HG02870 (cell line): Measurements from ENCODE around the gene PGAM1.
"Not testable (repeated sequence)": the region's sequence is repeated elsewhere in the genome, so short reads cannot be mapped to it uniquely, and the experiment has no call there.

Source experiments
- ATAC-seq: cut with Tn5 transposase; IDR thresholded peaks from one replicate; pipeline ENCODE4 v1.9.1; 2021; ENCODE audit warnings: mild to moderate bottlenecking, moderate library complexity; ENCODE audit not compliant: unreplicated experiment

Gene PGAM1

GRCh38 chr10:97425964-97426775, at the start of gene PGAM1:
Gene PGAM1, plus strand, starts transcription at chr10:97426191. Its CDS starts 117 bp downstream, at chr10:97426308.
- peak; percentile 72 for ATAC-seq

- ATAC-seq, result no peak
Measured at GRCh38 chr10:97376413-97376812, 49.6 kb upstream of the PGAM1 start.

- no peak for ATAC-seq
Measured at GRCh38 chr10:97378933-97379921, 46.8 kb upstream of the PGAM1 start.

GRCh38 chr10:97380516-97380915, 45.5 kb upstream of the PGAM1 start:
- ATAC-seq, result no peak

- no peak for ATAC-seq
Measured at GRCh38 chr10:97381626-97382025, 44.4 kb upstream of the PGAM1 start.

- no peak for ATAC-seq
Measured at GRCh38 chr10:97383159-97383558, 42.8 kb upstream of the PGAM1 start.

GRCh38 chr10:97384156-97384555, 41.8 kb upstream of the PGAM1 start:
- no peak for ATAC-seq

- ATAC-seq, result no peak
Measured at GRCh38 chr10:97384641-97385040, 41.4 kb upstream of the PGAM1 start.

GRCh38 chr10:97385565-97385964, 40.4 kb upstream of the PGAM1 start:
- no peak for ATAC-seq

- ATAC-seq, result no peak
Measured at GRCh38 chr10:97388152-97388551, 37.8 kb upstream of the PGAM1 start.

- no peak for ATAC-seq
Measured at GRCh38 chr10:97390091-97390490, 35.9 kb upstream of the PGAM1 start.

- no peak for ATAC-seq
Measured at GRCh38 chr10:97393034-97393573, 32.9 kb upstream of the PGAM1 start.

GRCh38 chr10:97396056-97396455, 29.9 kb upstream of the PGAM1 start:
- no peak for ATAC-seq

GRCh38 chr10:97399843-97400545, 26.0 kb upstream of the PGAM1 start:
- ATAC-seq, result no peak

- peak; percentile 95 for ATAC-seq
Measured at GRCh38 chr10:97400665-97401454, 25.1 kb upstream of the PGAM1 start, which contains the start of gene RRP12. Gene RRP12, minus strand, starts transcription at chr10:97401340. Its CDS starts 109 bp downstream, at chr10:97401231.

- ATAC-seq, result no peak
Measured at GRCh38 chr10:97401455-97401919, 24.5 kb upstream of the PGAM1 start.

- ATAC-seq, result no peak
Measured at GRCh38 chr10:97404044-97404443, 21.9 kb upstream of the PGAM1 start.

- no peak for ATAC-seq
Measured at GRCh38 chr10:97406064-97406463, 19.9 kb upstream of the PGAM1 start.

GRCh38 chr10:97406483-97406882, 19.5 kb upstream of the PGAM1 start:
- not testable (repeated sequence) for ATAC-seq
